ENCODE results near the gene MRM1. TPM values are rescaled to one million over a fixed set of nuclear protein-coding genes. Genes with fewer than 3 reads are reported as not detected.
A peak's percentile ranks its signal among the peaks of the same experiment; 100 is the strongest.

Gene MRM1
- total and polyA plus RNA-seq, 2 experiments from 2014 or later, result 7.6 to 20.4 TPM

DNA sequence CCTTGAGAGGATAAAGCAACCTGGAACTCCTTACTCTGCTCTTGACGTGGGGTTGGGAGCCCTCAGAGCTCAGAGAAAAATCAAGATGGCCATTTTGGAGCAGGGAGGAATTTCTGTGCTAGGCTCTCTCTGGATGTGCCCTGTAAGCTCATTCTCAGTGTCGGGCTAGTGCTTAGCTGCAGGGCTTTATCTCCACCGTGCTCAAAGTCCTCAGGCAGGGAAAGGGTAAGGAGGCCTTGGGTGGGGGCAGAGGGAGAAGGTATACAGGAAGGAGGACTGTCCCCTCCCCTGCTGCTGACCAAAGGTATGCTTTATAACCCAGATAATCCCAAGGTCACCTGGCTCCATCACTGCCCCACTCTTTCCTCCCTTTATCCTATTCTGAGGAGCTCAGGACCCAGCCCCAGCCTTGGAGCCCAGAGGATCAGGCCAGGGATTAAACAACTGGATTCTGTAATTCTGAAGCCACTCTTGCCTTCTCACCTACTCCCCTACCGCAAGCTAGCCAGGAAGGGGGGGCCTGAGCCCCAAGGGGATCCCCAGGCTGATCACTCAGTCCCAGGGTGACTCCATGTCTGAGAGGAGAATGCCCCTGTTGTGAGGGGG lies 8.6 kb upstream of the MRM1 start (continued):
- TF ChIP-seq, protein P1, sequence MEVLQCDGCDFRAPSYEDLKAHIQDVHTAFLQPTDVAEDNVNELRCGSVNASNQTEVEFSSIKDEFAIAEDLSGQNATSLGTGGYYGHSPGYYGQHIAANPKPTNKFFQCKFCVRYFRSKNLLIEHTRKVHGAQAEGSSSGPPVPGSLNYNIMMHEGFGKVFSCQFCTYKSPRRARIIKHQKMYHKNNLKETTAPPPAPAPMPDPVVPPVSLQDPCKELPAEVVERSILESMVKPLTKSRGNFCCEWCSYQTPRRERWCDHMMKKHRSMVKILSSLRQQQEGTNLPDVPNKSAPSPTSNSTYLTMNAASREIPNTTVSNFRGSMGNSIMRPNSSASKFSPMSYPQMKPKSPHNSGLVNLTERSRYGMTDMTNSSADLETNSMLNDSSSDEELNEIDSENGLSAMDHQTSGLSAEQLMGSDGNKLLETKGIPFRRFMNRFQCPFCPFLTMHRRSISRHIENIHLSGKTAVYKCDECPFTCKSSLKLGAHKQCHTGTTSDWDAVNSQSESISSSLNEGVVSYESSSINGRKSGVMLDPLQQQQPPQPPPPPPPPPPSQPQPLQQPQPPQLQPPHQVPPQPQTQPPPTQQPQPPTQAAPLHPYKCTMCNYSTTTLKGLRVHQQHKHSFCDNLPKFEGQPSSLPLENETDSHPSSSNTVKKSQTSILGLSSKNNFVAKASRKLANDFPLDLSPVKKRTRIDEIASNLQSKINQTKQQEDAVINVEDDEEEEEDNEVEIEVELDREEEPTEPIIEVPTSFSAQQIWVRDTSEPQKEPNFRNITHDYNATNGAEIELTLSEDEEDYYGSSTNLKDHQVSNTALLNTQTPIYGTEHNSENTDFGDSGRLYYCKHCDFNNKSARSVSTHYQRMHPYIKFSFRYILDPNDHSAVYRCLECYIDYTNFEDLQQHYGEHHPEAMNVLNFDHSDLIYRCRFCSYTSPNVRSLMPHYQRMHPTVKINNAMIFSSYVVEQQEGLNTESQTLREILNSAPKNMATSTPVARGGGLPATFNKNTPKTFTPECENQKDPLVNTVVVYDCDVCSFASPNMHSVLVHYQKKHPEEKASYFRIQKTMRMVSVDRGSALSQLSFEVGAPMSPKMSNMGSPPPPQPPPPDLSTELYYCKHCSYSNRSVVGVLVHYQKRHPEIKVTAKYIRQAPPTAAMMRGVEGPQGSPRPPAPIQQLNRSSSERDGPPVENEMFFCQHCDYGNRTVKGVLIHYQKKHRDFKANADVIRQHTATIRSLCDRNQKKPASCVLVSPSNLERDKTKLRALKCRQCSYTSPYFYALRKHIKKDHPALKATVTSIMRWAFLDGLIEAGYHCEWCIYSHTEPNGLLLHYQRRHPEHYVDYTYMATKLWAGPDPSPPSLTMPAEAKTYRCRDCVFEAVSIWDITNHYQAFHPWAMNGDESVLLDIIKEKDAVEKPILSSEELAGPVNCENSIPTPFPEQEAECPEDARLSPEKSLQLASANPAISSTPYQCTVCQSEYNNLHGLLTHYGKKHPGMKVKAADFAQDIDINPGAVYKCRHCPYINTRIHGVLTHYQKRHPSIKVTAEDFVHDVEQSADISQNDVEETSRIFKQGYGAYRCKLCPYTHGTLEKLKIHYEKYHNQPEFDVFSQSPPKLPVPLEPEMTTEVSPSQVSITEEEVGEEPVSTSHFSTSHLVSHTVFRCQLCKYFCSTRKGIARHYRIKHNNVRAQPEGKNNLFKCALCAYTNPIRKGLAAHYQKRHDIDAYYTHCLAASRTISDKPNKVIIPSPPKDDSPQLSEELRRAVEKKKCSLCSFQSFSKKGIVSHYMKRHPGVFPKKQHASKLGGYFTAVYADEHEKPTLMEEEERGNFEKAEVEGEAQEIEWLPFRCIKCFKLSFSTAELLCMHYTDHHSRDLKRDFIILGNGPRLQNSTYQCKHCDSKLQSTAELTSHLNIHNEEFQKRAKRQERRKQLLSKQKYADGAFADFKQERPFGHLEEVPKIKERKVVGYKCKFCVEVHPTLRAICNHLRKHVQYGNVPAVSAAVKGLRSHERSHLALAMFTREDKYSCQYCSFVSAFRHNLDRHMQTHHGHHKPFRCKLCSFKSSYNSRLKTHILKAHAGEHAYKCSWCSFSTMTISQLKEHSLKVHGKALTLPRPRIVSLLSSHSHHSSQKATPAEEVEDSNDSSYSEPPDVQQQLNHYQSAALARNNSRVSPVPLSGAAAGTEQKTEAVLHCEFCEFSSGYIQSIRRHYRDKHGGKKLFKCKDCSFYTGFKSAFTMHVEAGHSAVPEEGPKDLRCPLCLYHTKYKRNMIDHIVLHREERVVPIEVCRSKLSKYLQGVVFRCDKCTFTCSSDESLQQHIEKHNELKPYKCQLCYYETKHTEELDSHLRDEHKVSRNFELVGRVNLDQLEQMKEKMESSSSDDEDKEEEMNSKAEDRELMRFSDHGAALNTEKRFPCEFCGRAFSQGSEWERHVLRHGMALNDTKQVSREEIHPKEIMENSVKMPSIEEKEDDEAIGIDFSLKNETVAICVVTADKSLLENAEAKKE (CRISPR knock-in tag; IDR thresholded peaks at IDR 0.05), result no peak

DNA sequence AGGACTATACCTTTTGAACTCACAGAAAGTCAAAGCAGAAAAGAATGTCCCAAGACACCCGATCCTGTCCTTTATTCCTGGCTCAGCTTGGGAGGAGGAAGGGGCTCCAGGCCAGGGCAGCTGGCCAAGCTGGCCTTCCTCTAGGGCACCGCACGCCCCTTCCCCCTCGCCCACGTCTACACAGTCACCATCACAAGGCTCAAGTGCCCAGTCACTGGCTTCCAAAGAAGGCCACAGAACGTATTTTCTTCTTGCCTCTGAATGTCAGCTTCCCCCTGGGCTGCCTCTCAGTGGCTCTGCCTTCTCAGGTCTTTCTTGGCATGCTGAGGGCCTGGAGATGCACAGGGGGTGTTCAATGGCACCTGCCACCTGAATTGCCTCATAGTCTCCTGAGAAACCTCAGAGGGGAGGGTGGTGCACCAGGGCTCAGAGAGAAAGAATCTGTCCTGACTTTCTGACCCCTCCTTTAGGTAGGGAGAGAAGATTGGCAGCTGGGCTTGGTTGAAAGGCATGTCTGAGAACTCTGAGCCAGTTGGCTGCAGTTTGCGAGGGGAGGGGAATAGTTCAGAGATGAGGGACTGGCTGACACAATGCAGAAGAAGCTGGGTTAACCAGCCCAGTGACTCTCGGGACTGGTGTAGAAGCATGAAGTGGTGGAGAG lies 7.6 kb upstream of the MRM1 start:
- Histone ChIP-seq H3K4me2 (peak overlapping the region; percentile 92), H3K9me2 (ENCODE audit: insufficient read depth) (no peaks in the 10 kb centered on the region), H3K27me3 (ENCODE audit: insufficient read depth) (no peaks in the 10 kb centered on the region), H3F3A (replicated peaks; ENCODE audit: low read depth) (peaks cover 13% of the 10 kb centered on the region; the same call in 1 of the 2 replicates), H4K20me1 (replicated peaks; ENCODE audit: insufficient read depth) (peaks cover 7% of the 10 kb centered on the region), H3K36me3 (ENCODE audit: insufficient read depth) (no peaks in the 10 kb centered on the region; the same call in 1 of the 2 replicates), H2AFZ (no peak overlapping the region), H3K4me1 (ENCODE audit: insufficient read depth) (peaks cover 21% of the 10 kb centered on the region), H3K4me3 (peak overlapping the region; percentile 95; the same call in 1 of the 2 replicates), H3K27ac (ENCODE audit: low read depth) (no peak overlapping the region), H3K79me2 (replicated peaks; ENCODE audit: insufficient read depth) (peaks cover 21% of the 10 kb centered on the region)
- peak overlapping the region; percentile 93; the same call in 2 of the 3 replicates for H3K4me3 Mint-ChIP-seq
- peaks cover 18% of the 10 kb centered on the region for H3K4me1 Mint-ChIP-seq
- no peak for TF ChIP-seq JUNB (IDR thresholded peaks at IDR 0.05; ENCODE audit: unreplicated experiment)
- no peak for TF ChIP-seq EZH2 (IDR thresholded peaks at IDR 0.05; ENCODE audit: low read depth, unreplicated experiment)
- TF ChIP-seq CREB1 (CRISPR knock-in tag; IDR thresholded peaks at IDR 0.05; ENCODE audit: low read depth), result no peak
- TF ChIP-seq EZH2phosphoT487 (IDR thresholded peaks at IDR 0.05; ENCODE audit: unreplicated experiment), result no peak
- TF ChIP-seq, protein P2, sequence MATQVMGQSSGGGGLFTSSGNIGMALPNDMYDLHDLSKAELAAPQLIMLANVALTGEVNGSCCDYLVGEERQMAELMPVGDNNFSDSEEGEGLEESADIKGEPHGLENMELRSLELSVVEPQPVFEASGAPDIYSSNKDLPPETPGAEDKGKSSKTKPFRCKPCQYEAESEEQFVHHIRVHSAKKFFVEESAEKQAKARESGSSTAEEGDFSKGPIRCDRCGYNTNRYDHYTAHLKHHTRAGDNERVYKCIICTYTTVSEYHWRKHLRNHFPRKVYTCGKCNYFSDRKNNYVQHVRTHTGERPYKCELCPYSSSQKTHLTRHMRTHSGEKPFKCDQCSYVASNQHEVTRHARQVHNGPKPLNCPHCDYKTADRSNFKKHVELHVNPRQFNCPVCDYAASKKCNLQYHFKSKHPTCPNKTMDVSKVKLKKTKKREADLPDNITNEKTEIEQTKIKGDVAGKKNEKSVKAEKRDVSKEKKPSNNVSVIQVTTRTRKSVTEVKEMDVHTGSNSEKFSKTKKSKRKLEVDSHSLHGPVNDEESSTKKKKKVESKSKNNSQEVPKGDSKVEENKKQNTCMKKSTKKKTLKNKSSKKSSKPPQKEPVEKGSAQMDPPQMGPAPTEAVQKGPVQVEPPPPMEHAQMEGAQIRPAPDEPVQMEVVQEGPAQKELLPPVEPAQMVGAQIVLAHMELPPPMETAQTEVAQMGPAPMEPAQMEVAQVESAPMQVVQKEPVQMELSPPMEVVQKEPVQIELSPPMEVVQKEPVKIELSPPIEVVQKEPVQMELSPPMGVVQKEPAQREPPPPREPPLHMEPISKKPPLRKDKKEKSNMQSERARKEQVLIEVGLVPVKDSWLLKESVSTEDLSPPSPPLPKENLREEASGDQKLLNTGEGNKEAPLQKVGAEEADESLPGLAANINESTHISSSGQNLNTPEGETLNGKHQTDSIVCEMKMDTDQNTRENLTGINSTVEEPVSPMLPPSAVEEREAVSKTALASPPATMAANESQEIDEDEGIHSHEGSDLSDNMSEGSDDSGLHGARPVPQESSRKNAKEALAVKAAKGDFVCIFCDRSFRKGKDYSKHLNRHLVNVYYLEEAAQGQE (IDR thresholded peaks at IDR 0.05; ENCODE audit: unreplicated experiment), result no peak
- TF ChIP-seq ZNF331 (CRISPR knock-in tag; IDR thresholded peaks at IDR 0.05; ENCODE audit: low read depth), result no peak
- no peak for TF ChIP-seq STAT1 (IDR thresholded peaks at IDR 0.05; ENCODE audit: unreplicated experiment)
- TF ChIP-seq, protein P3, sequence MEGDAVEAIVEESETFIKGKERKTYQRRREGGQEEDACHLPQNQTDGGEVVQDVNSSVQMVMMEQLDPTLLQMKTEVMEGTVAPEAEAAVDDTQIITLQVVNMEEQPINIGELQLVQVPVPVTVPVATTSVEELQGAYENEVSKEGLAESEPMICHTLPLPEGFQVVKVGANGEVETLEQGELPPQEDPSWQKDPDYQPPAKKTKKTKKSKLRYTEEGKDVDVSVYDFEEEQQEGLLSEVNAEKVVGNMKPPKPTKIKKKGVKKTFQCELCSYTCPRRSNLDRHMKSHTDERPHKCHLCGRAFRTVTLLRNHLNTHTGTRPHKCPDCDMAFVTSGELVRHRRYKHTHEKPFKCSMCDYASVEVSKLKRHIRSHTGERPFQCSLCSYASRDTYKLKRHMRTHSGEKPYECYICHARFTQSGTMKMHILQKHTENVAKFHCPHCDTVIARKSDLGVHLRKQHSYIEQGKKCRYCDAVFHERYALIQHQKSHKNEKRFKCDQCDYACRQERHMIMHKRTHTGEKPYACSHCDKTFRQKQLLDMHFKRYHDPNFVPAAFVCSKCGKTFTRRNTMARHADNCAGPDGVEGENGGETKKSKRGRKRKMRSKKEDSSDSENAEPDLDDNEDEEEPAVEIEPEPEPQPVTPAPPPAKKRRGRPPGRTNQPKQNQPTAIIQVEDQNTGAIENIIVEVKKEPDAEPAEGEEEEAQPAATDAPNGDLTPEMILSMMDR (conservative IDR thresholded peaks at IDR 0.05; ENCODE audit: low read depth in 2 of 2), result no peak
- no peak for TF ChIP-seq POLR2AphosphoS5 (IDR thresholded peaks at IDR 0.05; ENCODE audit: low read depth)
- TF ChIP-seq NANOG (IDR thresholded peaks at IDR 0.05; ENCODE audit: borderline replicate concordance), result no peak
- TF ChIP-seq ZNF114 (CRISPR knock-in tag; IDR thresholded peaks at IDR 0.05), result no peak
- DNase-seq (ENCODE audit: low spot score) (no peak), ATAC-seq (no peak)
- peaks cover 11% of the 10 kb centered on the region for H3K27me3 Mint-ChIP-seq (ENCODE audit: insufficient read depth, low read depth, poor library complexity)
- H3K9me3 Mint-ChIP-seq, result no peaks in the 10 kb centered on the region
- H3K27ac Mint-ChIP-seq, result no peak overlapping the region
- H3K36me3 Mint-ChIP-seq (ENCODE audit: low read depth), result peaks cover 28% of the 10 kb centered on the region
